Activated CD4-positive, alpha-beta T cell treated with anti-CD3 and anti-CD28 coated beads for 24 hours (primary cell): Measurements from ENCODE around the gene UBE4A.
"Not testable (repeated sequence)": the region's sequence is repeated elsewhere in the genome, so short reads cannot be mapped to it uniquely, and the experiment has no call there.

Experiments used
- DNase-seq, 2 donors: peaks; one replicate each; pipeline ENCODE4 v3.0.0-alpha.2; 2020; ENCODE audit warnings: low read depth in 2 of 2

The UBE4A gene

GRCh38 chr11:118401880-118402590 is 42.6 kb downstream of the UBE4A start:
- no peak for DNase-seq

- not testable (repeated sequence) for DNase-seq
Measured at GRCh38 chr11:118402594-118402993, 43.2 kb downstream of the UBE4A start.

GRCh38 chr11:118406599-118407166 is 47.3 kb downstream of the UBE4A start:
- DNase-seq, result no peak

- DNase-seq, result no peak
Measured at GRCh38 chr11:118410055-118410745, 50.8 kb downstream of the UBE4A start.

- DNase-seq, result no peak
Measured at GRCh38 chr11:118411530-118411929, 52.1 kb downstream of the UBE4A start.

GRCh38 chr11:118412921-118413320 is 53.5 kb downstream of the UBE4A start:
- DNase-seq, result no peak

- no peak for DNase-seq
Measured at GRCh38 chr11:118415062-118415738, 55.8 kb downstream of the UBE4A start.

- DNase-seq, result no peak
Measured at GRCh38 chr11:118415739-118416068, 56.3 kb downstream of the UBE4A start.

GRCh38 chr11:118416900-118417299 is 57.5 kb downstream of the UBE4A start:
- not testable (repeated sequence) for DNase-seq

- DNase-seq, result no peak
Measured at GRCh38 chr11:118417801-118418200, 58.4 kb downstream of the UBE4A start.

- DNase-seq, result no peak
Measured at GRCh38 chr11:118418766-118419165, 59.4 kb downstream of the UBE4A start.

GRCh38 chr11:118427707-118428106 is 68.3 kb downstream of the UBE4A start:
- no peak for DNase-seq

- DNase-seq, result no peak
Measured at GRCh38 chr11:118430956-118431355, 71.6 kb downstream of the UBE4A start.

- DNase-seq, result no peak
Measured at GRCh38 chr11:118434123-118434552, 74.7 kb downstream of the UBE4A start.

- peak in 1 of 2 donors; percentile 15 for DNase-seq
Measured at GRCh38 chr11:118434553-118435289, 75.3 kb downstream of the UBE4A start.

GRCh38 chr11:118435290-118435892 is 76.0 kb downstream of the UBE4A start:
- DNase-seq, result peak; percentile 41 to 49

GRCh38 chr11:118435893-118436624 is 76.7 kb downstream of the UBE4A start, which contains the start of gene KMT2A:
TSS of gene KMT2A (plus strand) at chr11:118436492. CDS start at chr11:118436513, 21 bp downstream.
- DNase-seq, result peak; percentile 93 to 94

GRCh38 chr11:118436639-118437207 is 77.3 kb downstream of the UBE4A start:
- DNase-seq, result peak in 1 of 2 donors; percentile 9

GRCh38 chr11:118437208-118438125 is 78.1 kb downstream of the UBE4A start:
- DNase-seq, result peak in 1 of 2 donors; percentile 39
